Brain microvascular endothelial cell (primary cell): ENCODE measurements around the gene PLOD1.
A peak's percentile ranks its signal among the peaks of the same experiment; 100 is the strongest.

ENCODE experiments used
- DNase-seq: peaks from one replicate; pipeline ENCODE4 v3.0.0-alpha.2; 2020
- H3K27ac ChIP-seq: fragments of 250-450 bp; sonication (Bioruptor Pico); 2 replicates; pipeline ENCODE4 v1.5.1; 2020; ENCODE audit warnings: mild to moderate bottlenecking, moderate library complexity
- H3K27me3 ChIP-seq: fragments of 250-450 bp; sonication (Bioruptor Pico); replicated peaks from 2 replicates; pipeline ENCODE4 v1.5.1; 2020; ENCODE audit warnings: mild to moderate bottlenecking
- H3K36me3 ChIP-seq: fragments of 250-450 bp; sonication (Bioruptor Pico); replicated peaks from 2 replicates; pipeline ENCODE4 v1.5.1; 2020; ENCODE audit warnings: mild to moderate bottlenecking
- H3K4me3 ChIP-seq: 2 replicates; pipeline ENCODE4 v1.5.1; 2011; ENCODE audit warnings: low read depth, mild to moderate bottlenecking, control low read depth, low read length, moderate library complexity
- CTCF ChIP-seq: IDR thresholded peaks from 2 replicates; pipeline ENCODE4 v1.5.1; 2011; ENCODE audit warnings: low read depth, mild to moderate bottlenecking, moderate library complexity, low read length, control low read depth, inconsistent platforms; ENCODE audit errors: missing control alignments
- in situ Hi-C: cut with HindIII; loops from 2 replicates; pipeline ENCODE4 v1.10.0; 2017; ENCODE audit warnings: low sequenced_read_pairs, low pct_ligation_motif_present

Gene PLOD1

GRCh38 chr1:11978301-11978700 lies 43.8 kb downstream of the PLOD1 start:
- Histone ChIP-seq H3K27ac (no peak overlapping the region), H3K4me3 (no peak overlapping the region), H3K36me3 (peaks cover 30% of the 10 kb centered on the region), H3K27me3 (no peaks in the 10 kb centered on the region)
- no peak for DNase-seq
- no peak for TF ChIP-seq CTCF
- in situ Hi-C loops, result no loop called here

GRCh38 chr1:11979028-11979850 lies 44.7 kb downstream of the PLOD1 start:
- DNase-seq, result no peak
- in situ Hi-C loops, result no loop called here
- TF ChIP-seq CTCF, result no peak
- H3K27ac ChIP-seq, result peak overlapping the region; percentile 81
- no peaks in the 10 kb centered on the region for H3K27me3 ChIP-seq
- H3K4me3 ChIP-seq, result peak overlapping the region; percentile 90
- H3K36me3 ChIP-seq, result peaks cover 27% of the 10 kb centered on the region

- Histone ChIP-seq H3K36me3 (peaks cover 26% of the 10 kb centered on the region), H3K27ac (peak within 1 kb of the TSS; percentile 81), H3K27me3 (no peaks in the 10 kb centered on the region), H3K4me3 (peak within 1 kb of the TSS; percentile 90)
- TF ChIP-seq CTCF, result no peak
- DNase-seq, result peak; percentile 95
- in situ Hi-C loops, result no loop called here
Measured at GRCh38 chr1:11979851-11980675, 45.5 kb downstream of the PLOD1 start, which contains the start of gene MFN2. Gene MFN2, plus strand, starts transcription at chr1:11980444. Its CDS starts 8,725 bp downstream, at chr1:11989169.

- DNase-seq, result no peak
- H3K27ac ChIP-seq, result peak overlapping the region; percentile 81
- H3K4me3 ChIP-seq, result peak overlapping the region; percentile 90
- in situ Hi-C loops, result no loop called here
- H3K36me3 ChIP-seq, result peaks cover 23% of the 10 kb centered on the region
- no peaks in the 10 kb centered on the region for H3K27me3 ChIP-seq
- TF ChIP-seq CTCF, result no peak
Measured at GRCh38 chr1:11980676-11980972, 46.1 kb downstream of the PLOD1 start.

- peak overlapping the region; percentile 90 for H3K4me3 ChIP-seq
Measured at GRCh38 chr1:11981378-11982009, 47.0 kb downstream of the PLOD1 start.

More at GRCh38 chr1:11981378-11982009, 47.0 kb downstream of the PLOD1 start:
- H3K27ac ChIP-seq, result no peak overlapping the region
- in situ Hi-C loops, result no loop called here
- no peak for DNase-seq
- H3K36me3 ChIP-seq, result peaks cover 18% of the 10 kb centered on the region
- TF ChIP-seq CTCF, result no peak
- no peaks in the 10 kb centered on the region for H3K27me3 ChIP-seq
